HG02885 (cell line): ENCODE results near the gene BPTF.
"Not testable (repeated sequence)": the region's sequence is repeated elsewhere in the genome, so short reads cannot be mapped to it uniquely, and the experiment has no call there.

Experiments
- ATAC-seq: cut with Tn5 transposase; IDR thresholded peaks from one replicate; pipeline ENCODE4 v1.9.1; 2021; ENCODE audit warnings: mild to moderate bottlenecking; ENCODE audit not compliant: unreplicated experiment, poor library complexity

The BPTF gene

DNA sequence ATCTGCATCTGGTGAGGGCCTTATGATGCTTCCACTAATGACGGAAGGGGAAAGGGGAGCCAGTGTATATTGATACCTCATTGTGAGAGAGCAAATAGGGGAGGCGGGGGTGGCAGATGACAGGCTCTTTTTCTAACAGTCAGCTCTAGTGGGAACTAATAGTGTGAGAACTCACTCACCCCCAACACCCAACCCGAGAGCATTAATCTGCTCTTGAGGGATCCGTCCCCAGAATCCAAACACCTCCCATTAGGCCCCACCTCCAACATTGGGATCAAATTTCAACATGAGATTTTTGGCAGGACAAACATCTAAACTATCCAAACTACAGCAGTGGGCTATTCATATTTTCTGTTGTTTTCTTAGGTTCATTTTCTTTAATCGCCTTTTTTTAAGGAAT, 54.4 kb downstream of the BPTF start:
- ATAC-seq, result no peak

DNA sequence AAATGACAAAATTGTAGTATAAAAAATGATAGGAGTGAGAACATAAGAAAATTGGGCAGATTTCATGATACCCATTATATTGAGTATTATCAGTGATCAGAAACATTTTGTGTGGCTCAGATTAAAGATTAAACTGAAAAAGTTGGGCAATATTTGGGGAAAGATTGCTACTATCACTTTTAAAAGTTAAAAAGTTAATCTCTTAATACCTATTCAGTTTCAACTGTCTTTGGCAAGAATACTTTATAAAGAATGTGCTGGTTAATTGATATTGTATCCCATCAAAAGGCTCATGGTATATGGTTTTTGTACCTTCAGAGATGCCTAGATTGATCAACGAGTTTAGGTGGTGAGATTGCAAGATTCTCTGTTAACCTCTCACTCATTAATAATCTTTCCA, 55.8 kb downstream of the BPTF start:
- ATAC-seq, result no peak

DNA sequence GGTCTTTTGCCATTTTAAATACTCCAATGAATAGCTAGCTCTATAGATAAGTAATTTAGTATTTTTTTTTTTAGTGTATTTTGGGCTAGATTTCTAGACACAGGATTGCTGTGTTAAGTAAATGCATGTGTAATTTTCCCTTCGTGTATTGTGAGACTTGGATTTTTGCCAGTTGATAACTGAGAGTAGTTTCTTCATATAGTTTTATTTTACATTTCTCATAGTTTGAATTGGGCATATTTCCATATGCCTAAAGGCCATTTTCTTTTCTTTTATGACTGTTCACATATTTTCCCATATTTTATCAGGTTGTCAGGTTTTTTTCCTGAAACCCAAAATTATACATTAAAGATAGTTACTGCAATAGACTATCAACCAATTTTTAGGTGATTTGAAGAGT, 59.4 kb downstream of the BPTF start:
- ATAC-seq, result no peak

DNA sequence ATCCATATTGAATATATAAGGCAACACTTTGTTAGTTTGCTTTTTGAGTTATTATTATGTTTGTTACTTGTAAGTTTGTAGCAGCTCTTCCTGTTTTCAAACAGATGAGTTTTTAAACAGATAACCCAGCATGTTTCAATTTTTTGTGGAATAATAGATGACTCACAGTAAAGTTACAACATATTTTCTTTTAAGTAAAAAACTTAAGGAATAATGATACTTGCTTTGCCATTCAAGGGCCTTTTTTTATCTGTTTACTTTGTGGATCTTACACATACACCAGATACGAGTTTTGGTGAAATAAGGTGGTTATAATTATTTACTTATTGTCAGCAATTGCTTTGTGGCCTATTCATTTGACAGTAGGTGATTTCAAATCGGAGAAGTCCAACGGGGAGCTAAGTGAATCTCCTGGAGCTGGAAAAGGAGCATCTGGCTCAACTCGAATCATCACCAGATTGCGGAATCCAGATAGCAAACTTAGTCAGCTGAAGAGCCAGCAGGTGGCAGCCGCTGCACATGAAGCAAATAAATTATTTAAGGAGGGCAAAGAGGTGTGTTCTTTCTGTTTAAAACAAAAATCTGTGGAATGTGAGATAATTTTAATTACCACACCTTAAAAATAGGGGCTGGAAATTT, 66.3 kb downstream of the BPTF start:
- no peak for ATAC-seq

DNA sequence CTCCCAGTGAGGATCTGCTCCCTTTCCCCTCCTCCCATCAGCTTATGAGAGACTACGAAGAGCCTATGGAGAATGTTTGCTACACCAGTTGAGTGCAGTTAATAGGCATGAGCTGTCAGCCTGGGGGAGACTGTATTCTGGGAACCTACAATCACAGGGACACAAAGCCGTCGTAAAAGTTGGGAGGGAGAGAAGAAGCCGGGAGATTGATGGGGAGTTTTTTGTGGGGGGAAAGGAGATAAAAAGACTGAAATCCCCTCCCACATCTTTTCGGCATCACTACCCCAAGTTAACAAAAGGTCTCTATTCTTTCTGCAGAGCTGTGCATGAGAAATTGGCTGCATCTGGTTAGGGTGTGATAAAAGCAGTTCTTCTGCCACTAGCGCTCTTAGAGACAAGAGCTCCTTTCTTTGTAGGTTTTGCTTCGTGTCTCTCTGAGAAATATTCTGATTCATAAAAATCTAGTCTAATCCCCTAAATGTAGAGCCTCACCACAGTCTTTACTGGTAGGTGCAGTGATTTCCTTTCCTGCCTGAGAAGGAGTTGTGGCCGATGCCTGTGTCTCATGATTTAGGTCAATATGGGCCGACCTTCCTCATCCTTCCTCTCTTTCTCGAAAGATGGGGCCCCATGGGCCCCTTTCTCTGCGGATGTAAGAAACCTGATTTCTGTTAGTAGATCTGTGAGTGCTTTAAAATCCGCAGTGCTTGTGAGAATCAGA, 77.4 kb downstream of the BPTF start:
- no peak for ATAC-seq

DNA sequence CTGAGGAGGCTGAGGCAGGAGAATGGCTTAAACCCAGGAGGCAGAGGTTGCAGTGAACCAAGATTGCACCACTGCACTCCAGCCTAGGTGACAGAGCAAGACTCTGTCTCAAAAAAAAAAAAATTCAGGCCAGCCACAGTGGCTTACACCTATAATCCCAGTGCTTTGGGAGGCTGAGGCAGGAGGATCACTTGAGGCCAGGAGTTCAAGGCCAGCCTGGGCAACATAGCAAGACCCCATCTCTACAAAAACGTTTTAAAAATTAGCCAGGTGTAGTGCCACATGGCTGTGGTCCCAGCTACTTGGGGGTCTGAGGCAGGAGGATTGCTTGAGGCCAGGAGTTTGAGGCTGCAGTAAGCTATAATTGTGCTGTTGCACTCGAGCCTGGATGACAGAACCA, 80.0 kb downstream of the BPTF start:
- ATAC-seq, result not testable (repeated sequence)

DNA sequence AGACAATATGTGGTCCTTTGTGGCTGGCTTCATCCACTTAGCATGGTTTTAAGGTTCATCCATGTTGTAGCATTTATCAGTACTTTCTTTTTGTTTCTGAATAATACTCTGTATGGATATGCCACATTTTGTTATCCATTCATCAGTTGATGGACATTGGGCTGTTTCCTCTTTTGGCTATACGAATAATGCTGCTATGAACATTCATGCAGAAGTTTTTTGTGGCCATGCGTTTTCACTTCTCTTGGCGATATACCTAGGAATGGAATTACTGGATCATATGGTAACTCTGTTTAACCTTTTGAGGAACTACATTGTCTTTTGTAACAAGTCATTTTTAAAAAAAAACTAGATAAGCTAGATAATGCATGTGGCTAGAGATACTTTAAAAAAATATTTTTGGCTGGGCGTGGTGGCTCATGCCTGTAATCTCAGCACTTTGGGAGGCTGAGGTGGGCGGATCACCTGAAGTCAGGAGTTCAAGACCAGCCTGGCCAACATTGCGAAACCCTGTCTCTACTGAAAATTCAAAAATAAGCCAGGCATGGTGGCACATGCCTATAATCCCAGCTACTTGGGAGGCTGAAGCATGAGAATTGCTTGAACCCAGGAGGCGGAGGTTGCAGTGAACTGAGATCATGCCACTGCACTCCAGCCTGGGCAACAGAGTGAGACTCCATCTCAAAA, 85.0 kb downstream of the BPTF start:
- not testable (repeated sequence) for ATAC-seq

DNA sequence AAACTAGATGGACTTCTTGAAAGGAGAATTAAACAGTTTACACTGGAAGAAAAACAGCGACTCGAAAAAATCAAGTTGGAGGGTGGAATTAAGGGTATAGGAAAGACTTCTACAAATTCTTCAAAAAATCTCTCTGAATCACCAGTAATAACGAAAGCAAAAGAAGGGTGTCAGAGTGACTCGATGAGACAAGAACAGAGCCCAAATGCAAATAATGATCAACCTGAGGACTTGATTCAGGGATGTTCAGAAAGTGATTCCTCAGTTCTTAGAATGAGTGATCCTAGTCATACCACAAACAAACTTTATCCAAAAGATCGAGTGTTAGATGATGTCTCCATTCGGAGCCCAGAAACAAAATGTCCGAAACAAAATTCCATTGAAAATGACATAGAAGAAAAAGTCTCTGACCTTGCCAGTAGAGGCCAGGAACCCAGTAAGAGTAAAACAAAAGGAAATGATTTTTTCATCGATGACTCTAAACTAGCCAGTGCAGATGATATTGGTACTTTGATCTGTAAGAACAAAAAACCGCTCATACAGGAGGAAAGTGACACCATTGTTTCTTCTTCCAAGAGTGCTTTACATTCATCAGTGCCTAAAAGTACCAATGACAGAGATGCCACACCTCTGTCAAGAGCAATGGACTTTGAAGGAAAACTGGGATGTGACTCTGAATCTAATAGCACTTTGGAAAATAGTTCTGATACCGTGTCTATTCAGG, 85.9 kb downstream of the BPTF start:
- no peak for ATAC-seq

DNA sequence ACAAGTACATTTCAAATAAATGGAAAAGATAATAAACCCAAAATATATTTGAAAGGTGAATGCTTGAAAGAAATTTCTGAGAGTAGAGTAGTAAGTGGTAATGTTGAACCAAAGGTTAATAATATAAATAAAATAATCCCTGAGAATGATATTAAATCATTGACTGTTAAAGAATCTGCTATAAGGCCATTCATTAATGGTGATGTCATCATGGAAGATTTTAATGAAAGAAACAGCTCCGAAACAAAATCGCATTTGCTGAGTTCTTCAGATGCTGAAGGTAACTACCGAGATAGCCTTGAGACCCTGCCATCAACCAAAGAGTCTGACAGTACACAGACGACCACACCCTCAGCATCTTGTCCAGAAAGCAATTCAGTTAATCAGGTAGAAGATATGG, 86.8 kb downstream of the BPTF start:
- no peak for ATAC-seq

DNA sequence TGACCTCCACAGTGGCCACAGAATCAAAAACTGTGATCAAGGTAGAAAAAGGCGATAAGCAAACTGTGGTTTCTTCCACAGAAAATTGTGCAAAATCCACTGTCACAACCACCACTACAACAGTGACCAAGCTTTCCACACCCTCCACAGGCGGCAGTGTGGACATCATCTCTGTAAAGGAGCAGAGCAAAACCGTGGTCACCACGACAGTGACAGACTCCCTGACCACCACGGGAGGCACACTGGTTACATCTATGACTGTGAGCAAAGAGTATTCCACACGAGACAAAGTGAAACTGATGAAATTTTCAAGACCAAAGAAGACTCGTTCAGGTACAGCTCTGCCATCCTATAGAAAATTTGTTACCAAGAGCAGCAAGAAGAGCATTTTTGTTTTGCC, 87.4 kb downstream of the BPTF start:
- no peak for ATAC-seq

DNA sequence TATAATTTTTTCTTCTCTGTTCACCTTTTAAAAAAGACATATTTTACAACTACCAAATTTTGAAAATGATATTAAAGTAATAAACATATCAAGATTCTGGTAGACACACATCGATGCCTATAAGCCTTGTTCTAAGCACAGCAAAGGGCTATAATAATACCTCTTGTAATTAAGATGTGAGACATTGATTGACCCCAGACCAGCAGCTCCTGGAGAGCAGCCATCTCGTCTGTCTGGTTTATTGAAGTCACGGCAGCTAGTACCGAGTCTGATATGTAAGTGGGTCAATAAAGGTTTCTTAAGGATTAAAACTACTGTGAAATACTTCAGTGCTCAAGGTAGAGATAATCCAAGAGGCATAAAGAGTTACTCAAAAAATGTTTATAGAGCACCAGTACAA, 94.9 kb downstream of the BPTF start:
- ATAC-seq, result no peak

DNA sequence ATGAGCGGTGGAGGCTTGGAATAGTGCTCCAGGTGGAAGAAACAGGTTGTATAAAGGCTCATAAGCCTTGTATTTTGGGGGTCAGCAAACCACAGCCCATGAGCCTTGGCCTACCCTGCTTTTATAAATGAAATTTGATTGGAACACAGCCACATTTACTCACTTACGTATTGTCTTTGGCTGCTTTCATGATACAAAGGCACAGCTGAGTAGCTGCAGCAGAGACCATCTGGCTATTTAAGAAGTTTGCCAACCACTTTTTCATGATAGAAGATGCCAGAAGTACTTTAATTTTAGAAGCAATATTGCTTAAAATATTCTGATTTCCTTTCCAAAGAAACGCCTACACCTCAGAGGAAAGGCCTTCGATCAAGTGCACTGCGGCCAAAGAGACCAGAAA, 97.2 kb downstream of the BPTF start:
- no peak for ATAC-seq

DNA sequence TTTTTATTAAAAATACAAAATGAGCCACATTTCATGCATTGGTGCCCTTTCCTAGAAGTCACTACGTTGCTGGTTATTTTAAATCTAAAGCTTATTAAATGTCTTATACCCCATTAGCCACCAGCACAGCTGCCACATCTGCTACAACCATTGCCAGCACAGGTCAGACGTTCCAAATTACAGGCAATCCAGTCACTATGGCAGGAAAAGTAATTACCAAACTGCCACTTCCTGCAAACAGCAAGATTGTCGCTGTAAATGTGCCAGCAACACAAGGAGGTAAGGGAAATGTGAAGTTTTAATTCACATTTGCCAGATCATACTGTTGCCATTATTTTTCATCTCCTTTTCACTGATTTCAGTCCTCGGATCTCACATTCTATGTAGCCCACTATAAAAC, 103.5 kb downstream of the BPTF start:
- not testable (repeated sequence) for ATAC-seq

DNA sequence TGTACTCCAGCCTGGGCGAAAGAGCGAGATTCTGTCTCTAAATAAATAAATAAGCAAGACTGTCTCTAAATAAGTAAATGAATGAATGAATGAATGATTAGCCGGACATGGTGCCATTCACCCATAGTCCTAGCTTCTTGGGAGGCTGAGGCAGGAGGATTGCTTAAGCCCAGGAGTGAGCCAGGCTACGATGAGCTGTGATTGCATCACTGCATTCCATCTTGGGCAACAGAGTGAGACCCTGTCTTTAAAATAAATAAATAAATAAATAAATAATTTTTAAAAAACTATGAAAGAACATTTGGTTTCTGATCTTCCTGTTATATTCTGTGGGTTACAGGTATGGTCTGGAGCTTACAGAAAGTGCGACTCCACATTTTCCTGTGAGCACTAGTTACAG, 105.9 kb downstream of the BPTF start:
- ATAC-seq, result no peak

DNA sequence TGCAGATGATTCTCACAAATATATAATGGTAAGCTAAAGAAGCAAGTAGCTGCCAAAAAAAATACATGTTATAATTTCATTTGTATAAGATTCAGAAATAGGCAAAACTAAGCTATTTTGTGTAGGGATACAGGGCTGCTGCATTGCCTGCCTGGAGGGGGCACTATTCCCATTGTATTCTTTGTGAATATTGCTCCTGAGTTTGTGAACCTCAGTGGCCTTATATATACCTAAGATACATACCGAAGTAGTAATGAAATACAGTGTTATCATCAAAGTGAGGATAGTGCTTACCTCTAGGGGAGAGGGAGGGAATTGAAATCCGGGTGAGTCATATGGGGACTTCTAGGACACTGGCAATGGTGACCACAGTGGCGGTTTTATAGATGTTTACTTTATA, 117.5 kb downstream of the BPTF start:
- no peak for ATAC-seq

DNA sequence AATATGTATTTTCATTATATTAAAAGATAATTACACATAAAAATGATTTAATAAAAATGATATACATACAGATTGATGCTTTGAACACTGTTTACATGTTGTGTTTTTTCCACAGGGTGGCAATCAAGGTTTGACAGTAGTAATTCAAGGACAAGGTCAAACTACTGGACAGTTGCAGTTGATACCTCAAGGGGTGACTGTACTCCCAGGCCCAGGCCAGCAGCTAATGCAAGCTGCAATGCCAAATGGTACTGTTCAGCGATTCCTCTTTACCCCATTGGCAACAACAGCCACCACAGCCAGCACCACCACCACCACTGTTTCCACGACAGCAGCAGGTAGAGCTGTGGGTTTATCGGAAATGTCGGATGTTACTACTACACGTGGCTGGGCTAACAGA, 118.7 kb downstream of the BPTF start:
- no peak for ATAC-seq

DNA sequence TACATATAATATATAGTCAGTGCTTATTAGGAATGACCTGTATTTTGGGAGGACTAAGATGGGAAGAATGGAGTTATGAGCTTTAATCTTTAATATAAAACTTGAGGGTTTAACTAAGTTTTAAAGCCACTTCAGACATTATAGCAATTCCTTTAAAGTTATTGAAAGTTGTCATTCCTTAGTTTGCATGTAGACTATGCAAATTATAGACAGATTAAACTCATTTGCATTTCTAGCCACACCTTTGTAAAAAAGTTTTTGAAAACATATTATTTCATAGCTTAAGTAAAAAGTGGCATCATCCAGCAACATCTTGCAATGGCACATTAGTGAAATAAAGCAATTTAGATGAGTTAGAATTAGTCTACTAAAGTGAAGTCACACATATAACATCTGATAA, 121.2 kb downstream of the BPTF start:
- ATAC-seq, result no peak

DNA sequence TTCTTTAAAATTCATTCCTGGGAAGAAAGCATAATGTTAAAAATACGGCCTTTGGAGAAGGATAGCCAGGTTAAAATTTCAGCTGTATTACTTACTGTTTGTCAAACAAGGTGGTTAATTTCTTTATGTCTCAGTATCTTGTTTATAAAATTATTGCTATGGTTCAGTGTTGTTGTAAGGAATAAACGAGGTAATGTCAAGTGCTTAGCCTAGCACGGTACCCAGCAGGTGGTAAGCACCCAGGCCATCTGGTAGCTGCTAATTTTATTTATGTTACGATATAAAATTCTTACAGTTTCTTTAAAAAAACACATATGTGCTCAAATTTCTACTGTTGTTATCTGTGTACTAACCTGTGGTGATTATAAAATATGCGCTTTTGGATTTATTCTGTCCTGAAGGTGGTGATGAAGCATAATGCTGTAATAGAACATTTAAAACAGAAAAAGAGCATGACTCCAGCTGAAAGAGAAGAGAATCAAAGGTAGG, 122.1 kb downstream of the BPTF start:
- no peak for ATAC-seq

DNA sequence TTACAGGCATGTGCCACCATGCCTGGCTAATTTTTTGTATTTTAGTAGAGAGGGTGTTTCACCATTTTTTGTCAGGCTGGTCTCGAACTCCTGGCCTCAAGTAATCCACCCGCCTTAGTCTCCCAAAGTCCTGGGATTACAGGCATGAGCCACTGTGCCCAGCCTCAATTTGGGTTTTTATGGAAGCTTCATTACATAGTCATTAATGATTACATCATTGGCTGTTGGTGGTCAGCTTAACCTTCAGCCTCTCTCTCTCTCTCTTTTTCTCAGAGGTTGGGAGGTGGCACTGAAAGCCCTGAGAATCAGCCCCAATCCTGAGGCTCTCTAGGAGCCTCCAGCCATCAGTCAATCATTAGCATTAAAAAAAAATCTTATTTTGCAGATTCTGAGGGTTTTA, 125.6 kb downstream of the BPTF start:
- ATAC-seq, result no peak

DNA sequence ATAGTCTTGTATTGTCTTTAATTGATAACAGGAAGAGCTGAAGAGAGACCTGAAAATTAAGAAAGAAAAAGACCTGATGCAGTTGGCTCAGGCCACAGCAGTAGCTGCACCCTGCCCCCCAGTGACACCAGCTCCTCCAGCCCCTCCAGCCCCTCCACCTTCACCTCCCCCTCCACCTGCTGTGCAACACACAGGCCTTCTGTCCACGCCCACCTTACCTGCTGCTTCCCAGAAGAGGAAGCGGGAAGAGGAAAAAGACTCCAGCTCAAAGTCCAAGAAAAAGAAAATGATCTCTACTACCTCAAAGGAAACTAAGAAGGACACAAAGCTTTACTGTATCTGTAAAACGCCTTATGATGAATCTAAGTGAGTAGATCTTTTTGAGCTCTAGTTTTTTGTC, 134.2 kb downstream of the BPTF start:
- ATAC-seq, result no peak

DNA sequence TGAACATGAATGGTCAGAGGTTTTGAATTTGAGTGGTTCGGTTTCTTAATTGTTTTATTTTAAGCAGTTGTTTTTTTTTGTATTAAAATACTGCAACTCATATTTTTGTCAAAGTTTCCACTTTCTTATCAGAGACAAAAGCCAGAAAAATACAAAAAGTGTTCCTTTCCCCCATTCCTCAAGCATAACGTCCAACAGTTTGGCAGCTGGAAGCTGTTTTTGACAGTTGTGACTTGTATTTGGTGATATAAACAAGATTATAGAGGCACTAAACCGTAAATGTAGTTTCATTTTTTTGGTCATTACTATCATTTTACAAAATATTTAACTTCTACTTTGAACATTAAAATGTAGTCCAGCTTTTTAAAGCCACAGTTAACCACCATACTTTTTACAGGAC, 135.0 kb downstream of the BPTF start:
- ATAC-seq, result not testable (repeated sequence)
